Activated CD8-positive, alpha-beta memory T cell treated with anti-CD3 and anti-CD28 coated beads for 24 hours (primary cell): ENCODE results near the gene RNFT2.
A peak's percentile ranks its signal among the peaks of the same experiment; 100 is the strongest.
"Not testable (repeated sequence)": the region's sequence is repeated elsewhere in the genome, so short reads cannot be mapped to it uniquely, and the experiment has no call there.

ENCODE experiments used
- DNase-seq: peaks from one replicate; pipeline ENCODE4 v3.0.0-alpha.2; 2020

Gene RNFT2

GRCh38 chr12:116710370-116711150, 27.6 kb upstream of the RNFT2 start:
- DNase-seq: no peak

DNA sequence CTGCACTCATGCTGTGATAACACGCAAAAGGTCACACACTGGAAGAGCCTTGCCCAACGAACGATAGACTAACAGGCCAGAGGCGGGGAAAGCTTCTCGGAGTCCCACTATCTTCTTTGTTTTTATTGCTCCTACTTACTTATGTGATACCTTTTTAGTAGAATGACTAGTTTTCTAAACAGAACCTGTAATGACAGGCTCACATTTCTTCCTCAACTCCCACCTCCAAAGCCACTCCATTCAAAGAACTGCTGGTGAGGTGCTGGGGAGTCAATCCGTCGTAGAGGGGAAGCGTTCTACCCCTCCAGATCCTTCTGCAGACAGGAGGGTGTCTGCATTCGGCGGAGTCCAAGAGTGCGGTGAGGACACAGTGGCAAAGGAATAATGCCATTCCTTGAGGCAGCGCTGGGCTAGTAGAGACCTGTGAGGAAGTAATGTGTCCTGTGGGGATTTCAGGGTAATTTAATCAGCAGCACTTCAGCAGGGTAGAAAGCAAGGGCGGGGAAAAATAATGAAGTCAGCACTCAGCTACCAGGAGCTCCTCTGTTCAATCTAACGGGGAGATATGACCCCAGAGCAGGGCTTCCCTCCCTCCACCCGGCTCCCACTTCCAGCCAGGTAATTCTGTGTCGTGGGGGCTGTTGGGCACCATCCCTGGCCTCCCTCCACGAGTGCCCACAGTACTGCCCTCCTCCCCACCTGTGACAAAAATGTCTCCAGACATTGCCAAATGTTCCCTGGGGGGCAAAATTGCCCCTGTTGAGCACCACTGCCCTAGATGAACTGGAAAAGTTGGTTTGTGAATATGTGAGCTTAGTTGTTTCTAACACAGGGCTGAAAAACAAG, 25.4 kb upstream of the RNFT2 start:
- DNase-seq: no peak

DNA sequence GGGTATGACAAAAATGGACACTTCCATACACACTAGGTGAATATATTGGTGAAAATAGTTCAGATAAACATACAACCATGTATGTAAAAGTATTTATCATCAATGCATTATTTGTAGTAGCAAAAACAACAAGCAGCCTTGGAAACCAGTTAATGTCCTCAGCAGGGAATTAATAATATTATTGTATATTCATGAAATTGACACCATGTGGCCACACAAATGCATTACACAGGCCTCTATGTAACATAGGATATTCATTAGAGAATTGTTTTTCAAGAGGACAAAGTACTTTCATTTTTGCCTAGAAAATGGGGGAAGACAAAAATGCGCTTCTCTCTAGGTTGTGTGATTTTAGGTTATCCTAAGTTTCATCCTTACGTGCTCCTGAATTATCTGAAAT, 24.6 kb upstream of the RNFT2 start:
- DNase-seq: no peak

GRCh38 chr12:116714175-116714574, 23.9 kb upstream of the RNFT2 start:
- no peak for DNase-seq

DNA sequence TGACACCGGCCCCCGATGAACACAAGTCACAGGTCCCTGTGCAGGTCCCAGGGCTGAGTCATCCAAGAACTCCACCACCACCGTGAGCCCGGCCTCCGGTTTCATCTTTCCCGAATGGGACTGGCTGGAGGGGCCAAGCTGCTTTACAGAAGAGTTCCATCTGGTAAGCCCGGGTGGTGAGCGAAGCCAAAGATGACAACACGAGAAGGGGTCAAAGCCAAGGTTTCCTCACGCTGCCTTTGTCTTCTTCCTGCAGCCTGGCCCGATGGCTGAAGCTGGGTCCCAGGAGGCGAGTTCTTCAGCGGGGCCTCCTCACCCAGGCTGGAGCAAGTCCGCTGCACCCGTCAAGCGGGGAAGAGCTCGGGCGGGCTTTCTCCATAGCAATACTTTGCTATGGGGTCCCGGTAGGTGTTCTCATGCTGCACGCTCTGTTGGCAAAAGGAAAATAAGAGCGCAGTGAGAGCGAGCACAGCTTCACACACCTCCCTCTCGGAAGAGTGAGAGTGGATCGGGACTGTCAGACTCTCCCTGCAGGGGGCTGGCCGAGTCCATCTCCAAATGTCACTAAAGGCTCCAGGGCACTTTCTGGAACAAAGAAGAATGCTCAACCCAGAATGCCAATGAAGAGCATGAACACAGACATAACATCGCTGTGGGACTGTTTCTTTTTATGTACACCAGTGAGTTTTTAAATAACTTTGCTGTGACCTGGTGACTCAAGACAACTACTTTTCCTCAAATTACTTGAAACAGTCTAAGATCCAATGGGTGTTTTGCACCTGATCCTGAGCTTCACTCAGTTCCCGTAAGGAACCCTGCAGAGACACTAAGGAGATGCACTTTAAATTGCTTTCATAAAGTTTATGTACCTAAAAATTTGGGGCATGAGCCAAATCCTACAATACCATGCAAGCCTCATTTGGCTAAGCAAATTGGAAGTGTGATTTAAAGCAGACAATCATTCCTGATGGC, 20.4 kb upstream of the RNFT2 start:
- DNase-seq: no peak

DNA sequence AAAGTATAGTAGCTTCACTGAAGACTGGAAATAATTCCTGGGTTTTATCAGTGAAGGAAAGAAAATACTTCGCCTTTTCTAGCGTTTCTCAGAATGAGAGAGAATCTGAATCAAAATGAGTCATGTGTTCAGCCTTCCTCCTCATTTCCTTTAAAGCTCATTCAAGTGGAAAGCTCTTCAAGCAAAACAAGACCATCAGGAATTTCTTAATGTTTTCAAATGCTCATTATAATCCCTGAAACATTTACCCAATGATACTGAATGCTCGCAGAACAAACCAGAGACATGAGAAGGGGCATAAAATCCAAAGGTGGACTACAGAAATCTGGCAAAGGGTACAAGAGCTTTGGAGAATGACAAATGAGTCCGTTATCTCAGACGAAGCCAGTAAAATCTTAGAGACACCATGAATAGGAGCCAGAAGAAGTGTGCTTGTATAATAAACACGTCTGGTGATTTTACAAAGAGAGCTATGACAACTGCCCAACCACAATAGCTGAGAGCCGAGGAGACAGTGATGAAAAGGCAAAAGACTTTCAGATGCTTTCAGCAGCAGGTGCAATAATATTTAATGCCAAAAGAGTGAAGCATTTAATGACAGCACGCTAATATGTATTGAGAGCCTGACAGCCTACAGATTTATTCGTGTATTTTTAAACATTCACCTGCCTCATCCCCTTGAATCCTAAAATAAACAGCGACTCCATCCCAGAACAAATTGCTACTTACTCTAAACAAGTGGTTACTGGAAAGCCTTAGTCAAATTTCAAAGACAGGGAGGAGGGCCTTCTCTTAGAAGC, 19.3 kb upstream of the RNFT2 start:
- DNase-seq: no peak

- DNase-seq: no peak
Measured at GRCh38 chr12:116719731-116720528, 18.2 kb upstream of the RNFT2 start.

- no peak for DNase-seq
Measured at GRCh38 chr12:116722245-116722644, 15.9 kb upstream of the RNFT2 start.

GRCh38 chr12:116726694-116727093, 11.4 kb upstream of the RNFT2 start:
- no peak for DNase-seq

- no peak for DNase-seq
Measured at GRCh38 chr12:116727261-116727660, 10.9 kb upstream of the RNFT2 start.

- DNase-seq: no peak
Measured at GRCh38 chr12:116727891-116728290, 10.2 kb upstream of the RNFT2 start.

- no peak for DNase-seq
Measured at GRCh38 chr12:116731801-116732200, 6.3 kb upstream of the RNFT2 start.

DNA sequence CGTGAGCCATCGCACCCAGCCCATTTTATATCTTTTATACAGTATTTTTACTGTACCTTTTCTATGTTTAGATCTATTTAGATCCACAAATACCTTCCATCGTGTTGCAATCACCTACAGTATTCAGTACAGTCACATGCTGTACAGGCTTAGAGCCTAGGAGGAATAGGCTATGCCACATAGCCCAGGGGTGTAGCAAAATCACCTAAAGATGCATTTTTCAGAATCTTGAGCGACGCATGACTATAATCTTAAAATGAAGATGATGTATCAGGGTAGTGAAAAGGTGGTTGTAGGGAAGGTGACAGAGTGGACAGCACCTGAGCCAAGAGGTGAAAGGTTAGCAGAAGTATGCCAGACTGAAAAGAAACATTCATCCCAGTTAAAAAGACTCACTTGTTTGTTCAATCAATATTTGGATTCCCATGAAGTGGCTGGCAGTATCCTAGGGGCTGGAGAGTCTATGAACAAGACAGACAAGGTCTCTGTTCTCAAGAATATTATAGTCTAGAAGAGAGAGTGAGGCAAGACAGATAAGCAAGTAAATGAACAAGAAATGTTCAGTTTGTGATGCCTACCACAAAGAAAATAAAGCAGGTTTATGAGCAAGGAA, 3.9 kb upstream of the RNFT2 start:
- no peak for DNase-seq

DNA sequence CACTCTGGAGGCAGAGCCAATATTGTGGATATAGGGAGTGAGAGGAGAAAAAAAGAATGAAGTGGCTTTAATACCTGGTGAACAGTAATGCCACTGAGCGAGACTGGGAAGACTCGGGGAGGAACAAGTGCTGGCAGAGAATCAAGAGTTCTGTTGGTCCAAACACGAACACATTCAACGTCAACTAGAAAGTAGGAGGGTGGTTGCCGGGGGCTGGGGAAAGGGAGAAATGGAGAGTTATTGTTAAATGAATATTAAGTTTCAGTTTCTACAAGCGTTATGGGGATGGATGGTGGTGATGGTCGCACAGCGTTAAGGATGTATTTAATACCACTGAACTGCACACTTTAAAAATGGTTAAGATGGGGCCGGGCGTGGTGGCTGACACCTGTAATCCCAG, 3.0 kb upstream of the RNFT2 start:
- no peak for DNase-seq

DNA sequence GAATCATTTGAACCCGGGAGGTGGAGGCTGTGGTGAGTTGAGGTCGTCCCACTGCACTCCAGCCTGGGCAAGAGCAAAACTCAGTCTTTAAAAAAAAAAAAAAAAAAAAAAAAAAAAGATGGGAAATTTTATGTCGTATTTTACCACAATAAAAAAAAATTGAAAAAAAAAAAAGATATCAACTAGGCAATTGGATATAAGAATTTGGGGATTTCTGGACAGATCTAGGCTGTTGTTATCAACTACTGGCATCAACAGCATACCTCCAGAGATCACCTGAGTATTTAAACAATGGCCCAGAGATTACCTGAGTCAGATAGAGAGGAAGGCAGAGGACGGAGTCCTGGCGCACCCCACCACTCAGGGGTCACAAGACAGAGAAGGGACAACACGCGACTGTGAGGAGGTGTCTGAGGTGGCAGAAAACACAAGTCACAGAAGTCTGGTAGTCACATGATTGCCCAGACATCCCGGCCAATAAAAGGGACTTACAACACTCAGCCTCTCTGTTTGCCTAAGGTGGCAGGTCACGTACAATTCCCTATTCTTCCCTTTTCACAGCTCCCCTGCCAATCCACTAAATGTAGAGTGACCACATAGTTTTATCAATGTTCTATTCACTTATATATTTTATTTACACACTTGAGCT, 2.0 kb upstream of the RNFT2 start:
- DNase-seq: no peak

DNA sequence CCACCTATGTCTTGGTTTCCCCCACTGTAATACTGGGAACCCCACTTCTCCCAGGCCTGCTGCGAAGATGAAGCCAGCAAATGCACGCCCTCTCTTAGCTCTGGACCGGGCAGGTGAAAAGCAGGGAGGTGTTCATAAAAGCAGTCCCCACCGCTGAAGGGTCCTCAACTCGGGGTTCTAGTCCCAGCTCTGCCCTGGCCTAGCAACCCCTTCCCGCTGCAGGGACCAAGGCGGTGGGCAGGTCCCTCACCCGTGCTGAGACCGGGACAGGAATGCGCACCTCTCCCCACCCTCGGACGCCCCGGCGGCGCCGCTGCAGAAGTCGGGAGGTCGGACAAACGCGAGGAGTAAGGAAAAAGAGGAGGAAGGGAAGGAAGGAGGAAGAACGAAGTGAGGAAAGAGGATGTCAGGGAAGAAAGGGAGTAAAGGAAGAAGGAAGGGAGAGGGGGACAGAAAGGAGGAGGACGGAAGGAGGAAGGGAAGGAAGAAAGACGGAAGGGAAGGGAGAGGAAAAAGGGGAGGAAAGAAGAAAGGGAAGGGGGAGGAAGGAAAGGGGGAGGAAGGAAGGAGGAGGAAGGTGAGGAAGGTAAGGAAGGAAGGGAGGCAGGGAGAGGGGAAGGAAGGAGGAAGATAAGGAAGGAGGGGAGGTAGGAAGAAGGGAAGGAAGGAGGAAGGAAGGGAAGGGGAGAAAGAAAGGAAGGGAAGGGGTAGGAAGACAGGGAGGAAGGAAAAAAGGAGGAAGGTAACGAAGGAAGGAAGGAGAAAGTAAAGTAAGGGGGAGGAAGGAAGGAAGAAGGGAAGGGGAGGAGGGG, 947 bp upstream of the RNFT2 start:
- peak; percentile 60 for DNase-seq

DNA sequence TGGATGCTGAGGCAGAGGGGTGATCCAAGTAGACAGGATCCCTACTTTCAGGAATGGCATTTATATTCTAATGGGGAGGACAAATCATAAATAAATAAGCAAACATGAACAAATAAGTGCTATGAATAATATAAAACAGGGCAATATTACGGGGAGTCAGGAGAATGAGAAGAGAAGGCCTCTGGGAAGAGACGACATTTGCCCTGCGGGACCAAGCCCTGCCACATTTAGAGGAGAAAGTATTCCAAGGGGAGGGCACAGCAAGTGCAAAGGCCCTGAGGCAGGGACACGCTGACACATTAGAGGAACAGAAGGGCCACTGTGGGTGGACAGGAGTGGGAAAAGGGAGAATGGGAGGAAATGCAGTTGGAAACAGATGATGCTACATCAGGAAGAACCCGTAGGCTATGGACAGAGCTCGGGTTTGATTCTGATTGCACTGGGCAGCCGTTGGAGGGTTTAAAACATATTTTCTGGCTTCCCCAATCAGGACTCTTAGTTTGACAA, 1.3 kb downstream of the RNFT2 start:
- no peak for DNase-seq

- DNase-seq: not testable (repeated sequence)
Measured at GRCh38 chr12:116742787-116743186, 4.7 kb downstream of the RNFT2 start.

DNA sequence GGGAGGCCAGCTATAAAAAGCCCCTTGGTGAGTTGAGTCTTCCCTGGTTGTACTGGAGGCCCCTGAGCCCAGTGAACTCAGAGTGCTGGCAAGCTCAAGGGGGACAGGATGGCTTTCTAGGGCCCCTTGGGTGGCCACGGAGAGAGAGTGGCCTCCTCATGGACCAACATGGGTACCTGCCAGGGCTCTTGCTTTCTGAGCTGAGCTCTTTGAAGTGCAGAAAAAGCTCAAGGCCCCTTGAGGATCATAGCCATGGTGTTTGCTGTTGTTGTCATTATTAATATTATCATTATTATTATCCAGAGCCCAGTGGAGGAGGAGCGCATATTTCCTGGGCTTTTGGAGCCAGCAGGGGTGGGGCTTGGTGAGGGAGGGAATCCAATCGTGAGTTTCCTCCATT, 6.7 kb downstream of the RNFT2 start:
- DNase-seq: no peak
